Stimulated activated CD4-positive, alpha-beta T cell treated with anti-CD3 and anti-CD28 coated beads, Interleukin-12 subunit alpha, Interleukin-12 subunit beta, amount 100 ng/mL, for 4 hours (primary cell): Measurements from ENCODE around the gene UGT2A2.
"Not testable (repeated sequence)": the region's sequence is repeated elsewhere in the genome, so short reads cannot be mapped to it uniquely, and the experiment has no call there.

ENCODE experiments used
- DNase-seq: peaks from one replicate; pipeline ENCODE4 v3.0.0-alpha.2; 2020

The UGT2A2 gene

GRCh38 chr4:69639542-69639941 lies at the start of gene UGT2A2:
TSS of gene UGT2A2 (minus strand) at chr4:69639642. CDS start at chr4:69639640, 2 bp downstream.
- no peak for DNase-seq

GRCh38 chr4:69684804-69685203 lies 45.4 kb upstream of the UGT2A2 start:
- no peak for DNase-seq

GRCh38 chr4:69668680-69669079 lies 29.2 kb upstream of the UGT2A2 start:
- no peak for DNase-seq

- not testable (repeated sequence) for DNase-seq
Measured at GRCh38 chr4:69664009-69664408, 24.6 kb upstream of the UGT2A2 start.

GRCh38 chr4:69661130-69661803 lies 21.8 kb upstream of the UGT2A2 start:
- DNase-seq = not testable (repeated sequence)

GRCh38 chr4:69658133-69658532 lies 18.7 kb upstream of the UGT2A2 start:
- no peak for DNase-seq

- DNase-seq = no peak
Measured at GRCh38 chr4:69656653-69657158, 17.3 kb upstream of the UGT2A2 start.

GRCh38 chr4:69653147-69653546 lies 13.7 kb upstream of the UGT2A2 start, which contains the start of gene UGT2A1:
TSS of gene UGT2A1 (minus strand) at chr4:69653247. CDS start at chr4:69647644, 5,603 bp downstream.
- DNase-seq = no peak

GRCh38 chr4:69650872-69651271 lies 11.4 kb upstream of the UGT2A2 start:
- no peak for DNase-seq

GRCh38 chr4:69649629-69650028 lies 10.2 kb upstream of the UGT2A2 start:
- no peak for DNase-seq

- DNase-seq = no peak
Measured at GRCh38 chr4:69649207-69649606, 9.8 kb upstream of the UGT2A2 start.

GRCh38 chr4:69642961-69643360 lies 3.5 kb upstream of the UGT2A2 start:
- DNase-seq = no peak

GRCh38 chr4:69640289-69640688 lies 847 bp upstream of the UGT2A2 start:
- no peak for DNase-seq

- no peak for DNase-seq
Measured at GRCh38 chr4:69617083-69617694, 22.3 kb downstream of the UGT2A2 start.

GRCh38 chr4:69610484-69610883 lies 29.0 kb downstream of the UGT2A2 start:
- no peak for DNase-seq

GRCh38 chr4:69601065-69601464 lies 38.4 kb downstream of the UGT2A2 start:
- DNase-seq = no peak

- DNase-seq = no peak
Measured at GRCh38 chr4:69600013-69600412, 39.4 kb downstream of the UGT2A2 start.

GRCh38 chr4:69594382-69594781 lies 45.1 kb downstream of the UGT2A2 start:
- no peak for DNase-seq

GRCh38 chr4:69591364-69591763 lies 48.1 kb downstream of the UGT2A2 start:
- no peak for DNase-seq

GRCh38 chr4:69589884-69590283 lies 49.6 kb downstream of the UGT2A2 start:
- DNase-seq = no peak

GRCh38 chr4:69584135-69584534 lies 55.3 kb downstream of the UGT2A2 start:
- no peak for DNase-seq

- DNase-seq = no peak
Measured at GRCh38 chr4:69583543-69583942, 55.9 kb downstream of the UGT2A2 start.

- no peak for DNase-seq
Measured at GRCh38 chr4:69577245-69577644, 62.2 kb downstream of the UGT2A2 start.

- no peak for DNase-seq
Measured at GRCh38 chr4:69576251-69576877, 63.1 kb downstream of the UGT2A2 start.
